Stimulated activated CD8-positive, alpha-beta memory T cell treated with anti-CD3 and anti-CD28 coated beads, Interleukin-4, amount 100 ng/mL, for 4 hours (primary cell): ENCODE measurements around the gene GRK3.
"Not testable (repeated sequence)": the region's sequence is repeated elsewhere in the genome, so short reads cannot be mapped to it uniquely, and the experiment has no call there.

ENCODE experiments used
- DNase-seq, 2 donors: peaks; one replicate each; pipeline ENCODE4 v3.0.0-alpha.2; 2020; ENCODE audit warnings: low read depth in 2 of 2, low spot score in 1 of 2

GRK3 gene

DNA sequence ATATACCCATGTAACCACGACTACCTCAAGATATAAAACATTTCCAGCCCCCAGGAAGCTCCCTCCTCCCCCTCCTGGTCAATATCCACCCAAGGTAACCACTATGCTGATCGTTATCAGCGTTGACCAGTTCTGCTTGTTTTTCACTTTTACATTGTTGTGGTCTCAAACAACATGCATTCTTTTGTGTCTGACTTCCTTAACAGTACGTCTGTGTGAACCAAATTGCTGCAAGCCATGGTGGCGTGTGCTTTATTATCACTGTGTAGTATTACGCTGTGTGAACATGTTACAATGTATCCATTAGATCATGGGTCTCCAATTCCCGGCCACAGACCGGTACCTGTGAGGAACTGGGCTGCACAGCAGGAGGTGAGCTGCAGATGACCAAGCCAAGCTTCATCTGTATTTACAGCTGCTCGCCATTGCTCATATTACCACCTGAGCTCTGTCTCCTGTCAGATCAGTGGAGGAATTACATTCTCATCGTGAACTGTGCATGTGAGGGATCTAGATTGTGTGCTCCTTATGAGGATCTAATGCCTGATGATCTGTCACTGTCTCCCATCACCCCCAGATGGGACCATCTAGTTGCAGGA is 15.5 kb upstream of the GRK3 start:
- no peak for DNase-seq

DNA sequence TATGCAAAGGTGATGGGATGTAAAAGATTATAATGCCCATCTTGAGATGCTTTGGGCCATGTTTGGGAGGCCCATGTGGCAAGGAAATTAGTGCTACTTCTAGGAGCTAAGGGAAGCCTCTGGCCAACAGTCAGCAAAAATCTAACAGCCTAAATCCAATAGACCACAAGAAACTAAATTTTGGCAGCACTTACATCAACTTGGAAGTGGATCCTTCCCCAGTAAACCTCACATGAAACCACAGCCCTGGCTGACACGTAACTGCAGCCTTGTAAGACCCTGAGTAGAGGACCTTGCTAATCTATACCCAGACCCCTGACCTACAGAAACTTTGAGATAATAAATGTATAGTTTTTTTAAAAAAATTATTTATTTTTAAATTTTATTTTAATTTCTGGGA is 13.1 kb upstream of the GRK3 start:
- no peak for DNase-seq

DNA sequence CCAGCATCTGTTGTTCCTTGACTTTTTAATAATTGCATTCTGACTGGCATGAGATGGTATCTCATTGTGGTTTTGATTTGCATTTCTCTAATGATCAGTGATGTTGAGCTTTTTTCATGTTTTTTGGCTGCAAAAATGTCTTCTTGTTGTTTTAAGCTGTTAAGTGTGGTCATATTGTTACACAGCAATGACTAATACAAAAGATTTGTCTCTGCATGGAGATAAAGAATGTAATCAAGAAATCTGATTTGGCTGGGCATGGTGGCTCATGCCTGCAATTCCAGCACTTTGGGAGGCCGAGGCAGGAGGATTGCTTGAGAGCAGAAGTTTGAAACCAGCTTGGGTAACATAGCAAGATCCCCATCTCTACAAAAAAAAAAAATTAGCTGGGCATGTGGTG is 12.1 kb upstream of the GRK3 start:
- DNase-seq = not testable (repeated sequence)

DNA sequence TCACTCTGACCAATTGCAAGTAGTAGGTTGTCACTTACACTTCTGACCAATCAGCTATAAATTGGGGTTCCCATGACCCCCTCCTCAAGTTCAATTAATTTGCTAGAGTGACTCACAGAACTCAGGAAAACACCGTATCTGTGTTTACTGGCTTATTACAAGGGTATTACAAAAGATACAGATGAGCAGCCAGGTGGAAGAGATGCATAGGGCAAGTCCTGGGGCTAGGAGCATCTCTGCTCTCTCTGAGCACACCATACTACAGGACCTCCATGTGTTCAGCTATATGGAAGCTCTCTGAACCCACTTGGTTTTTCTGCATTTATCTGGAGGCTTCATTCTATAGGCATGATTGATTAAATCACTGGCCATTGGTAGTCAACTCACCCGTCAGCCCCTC is 11.3 kb upstream of the GRK3 start:
- no peak for DNase-seq

DNA sequence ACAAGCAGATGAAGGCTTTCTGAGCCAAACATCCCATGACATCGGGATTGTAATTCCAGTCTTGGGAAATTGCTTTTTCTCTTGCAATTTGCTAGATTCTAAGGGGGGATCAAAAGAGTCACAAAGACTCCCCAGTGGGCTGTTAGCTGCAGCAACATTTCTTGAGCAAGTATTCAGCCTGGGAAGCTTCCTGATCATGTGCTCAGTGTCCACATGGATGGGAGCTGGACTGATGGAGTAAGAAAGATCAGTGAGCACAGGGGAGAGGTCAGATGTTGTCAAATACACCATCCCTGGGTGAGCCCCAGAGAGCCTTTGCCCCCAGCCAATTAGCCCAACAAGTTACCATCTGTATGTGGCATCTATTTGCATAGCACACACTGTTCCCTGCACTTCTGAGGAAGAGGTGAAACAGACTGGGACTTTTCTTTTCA is 10.2 kb upstream of the GRK3 start:
- no peak for DNase-seq

DNA sequence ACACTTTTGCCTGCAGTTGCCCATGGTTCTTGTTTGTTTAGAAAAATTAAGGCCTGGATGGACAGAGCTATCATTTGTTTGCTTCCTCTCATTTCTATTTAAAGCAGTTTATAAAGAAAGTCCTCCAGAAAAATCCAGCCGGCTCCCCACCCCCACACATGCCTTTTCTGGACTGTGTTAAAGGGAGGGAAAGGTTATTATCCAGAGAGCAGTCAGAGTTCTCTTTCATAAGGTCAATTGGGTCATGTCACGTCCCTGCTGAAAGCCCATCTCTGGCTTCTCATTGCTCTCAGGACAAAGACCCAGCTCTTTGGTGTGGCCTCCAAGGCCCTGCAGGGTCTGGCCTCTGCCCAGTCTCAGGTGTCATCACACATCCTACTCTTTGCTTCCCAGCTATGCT is 9.8 kb upstream of the GRK3 start:
- no peak for DNase-seq

DNA sequence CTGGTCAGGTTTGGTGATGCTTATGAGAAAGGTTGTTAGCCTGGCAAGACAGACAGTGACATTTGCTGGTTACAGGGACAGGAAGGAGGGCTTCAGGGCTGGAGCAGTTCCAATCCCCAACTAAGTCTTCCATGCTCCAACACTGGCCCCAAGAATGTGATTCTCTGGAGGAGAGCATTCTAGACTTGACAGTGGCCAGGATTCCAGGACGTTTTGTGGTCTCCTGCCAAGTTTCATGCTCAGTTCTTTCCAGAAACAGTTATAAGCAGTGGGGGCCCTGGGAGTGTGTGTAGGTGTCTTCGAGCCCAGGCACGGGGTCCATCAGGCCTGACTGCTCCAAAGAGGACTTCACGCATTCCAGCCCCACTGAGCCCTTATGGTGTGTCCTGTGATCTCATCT is 8.9 kb upstream of the GRK3 start:
- no peak for DNase-seq

DNA sequence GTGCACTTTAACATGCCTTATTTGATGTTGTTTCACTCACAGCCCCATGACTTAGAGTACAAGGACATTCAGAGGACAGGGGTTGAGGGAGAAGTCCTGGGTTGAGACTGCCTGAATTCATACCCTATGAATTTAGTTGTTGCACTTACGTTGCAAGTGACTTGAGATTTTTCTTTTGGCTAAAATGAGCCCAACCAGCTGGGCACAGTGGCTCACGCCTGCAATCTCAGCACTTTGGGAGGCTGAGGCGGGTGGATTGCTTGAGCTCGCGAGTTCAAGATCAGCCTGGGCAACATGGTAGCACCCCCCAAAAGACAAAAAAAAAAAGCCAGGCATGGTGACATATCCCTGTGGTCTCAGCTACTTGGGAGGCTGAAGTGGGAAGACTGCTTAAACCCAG is 7.3 kb upstream of the GRK3 start:
- DNase-seq = no peak

DNA sequence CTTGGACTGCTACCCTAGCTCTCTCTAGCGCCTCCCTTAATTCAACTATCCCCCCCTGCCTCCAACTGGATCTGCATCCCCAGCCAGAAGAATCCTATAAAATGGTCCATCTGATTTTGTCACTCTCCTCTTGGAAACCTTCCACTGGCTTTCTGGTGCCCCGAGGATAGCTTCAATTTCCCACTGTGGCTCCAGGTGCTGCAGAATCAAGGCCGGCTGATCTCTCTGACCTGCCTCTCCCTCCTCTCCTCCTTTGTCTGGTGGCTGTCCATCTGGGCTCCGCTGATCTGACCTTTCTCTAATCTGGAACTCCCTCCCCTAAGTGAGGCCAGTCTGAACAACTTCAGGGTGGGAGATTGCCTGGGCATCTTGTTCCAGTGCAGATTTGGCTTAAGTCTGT is 6.1 kb upstream of the GRK3 start:
- no peak for DNase-seq

DNA sequence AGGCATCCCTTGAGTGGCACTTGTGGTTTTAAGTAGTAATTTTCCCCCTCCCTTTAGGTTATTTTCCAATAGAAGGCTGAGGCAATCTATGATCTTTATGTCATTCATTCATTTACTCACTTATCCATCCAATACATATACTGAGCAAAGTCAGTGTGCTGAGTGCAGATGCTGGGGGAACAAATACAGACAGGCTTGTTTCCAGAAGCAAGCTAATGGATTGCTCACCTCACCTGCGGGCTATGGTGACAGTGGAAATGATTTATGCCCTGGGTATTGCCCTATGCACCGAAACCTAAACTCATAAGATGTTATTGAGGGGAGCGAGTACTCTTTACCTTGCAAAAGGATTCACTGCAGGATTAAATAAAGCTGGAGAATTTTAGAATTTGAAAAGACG is 4.6 kb upstream of the GRK3 start:
- DNase-seq = not testable (repeated sequence)

DNA sequence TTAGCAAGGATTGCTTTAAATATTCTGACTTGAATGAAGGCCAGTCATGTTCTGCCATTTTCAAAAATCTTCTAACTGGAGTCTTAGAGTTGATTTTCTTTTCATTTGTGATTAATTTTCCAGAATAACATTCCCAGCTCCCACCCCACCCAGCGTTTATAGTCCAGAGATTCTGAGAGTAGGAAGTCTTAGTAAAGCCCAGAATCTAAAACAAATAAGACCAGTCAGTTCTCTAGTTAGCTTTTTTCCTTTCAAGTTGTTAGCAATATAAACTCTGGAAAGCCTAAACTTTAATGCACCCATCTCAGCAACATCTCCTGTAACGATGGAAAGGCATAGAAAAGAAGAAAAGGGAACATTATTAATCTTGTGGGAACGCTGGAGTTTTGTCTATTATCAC is 3.3 kb upstream of the GRK3 start:
- DNase-seq = not testable (repeated sequence)

DNA sequence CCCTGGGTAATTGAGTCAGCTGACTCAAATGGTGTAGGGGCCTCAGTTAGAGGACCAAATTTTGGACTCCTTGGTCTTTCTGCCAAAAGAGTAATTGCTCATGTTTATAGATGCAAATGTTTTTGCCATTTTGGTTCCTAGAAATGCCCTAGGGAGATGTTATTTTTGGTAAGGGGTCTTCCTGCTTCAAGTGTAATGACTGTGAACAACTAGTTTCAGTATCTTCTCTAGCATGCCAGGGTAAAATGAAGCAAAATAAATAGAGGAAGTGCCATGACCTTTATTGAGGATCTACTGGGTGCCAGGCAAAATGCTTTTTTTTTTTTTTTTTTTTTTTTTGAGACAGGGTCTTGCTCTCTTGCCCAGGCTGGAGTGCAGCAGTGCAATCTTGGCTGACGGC is 2.5 kb upstream of the GRK3 start:
- DNase-seq = not testable (repeated sequence)

DNA sequence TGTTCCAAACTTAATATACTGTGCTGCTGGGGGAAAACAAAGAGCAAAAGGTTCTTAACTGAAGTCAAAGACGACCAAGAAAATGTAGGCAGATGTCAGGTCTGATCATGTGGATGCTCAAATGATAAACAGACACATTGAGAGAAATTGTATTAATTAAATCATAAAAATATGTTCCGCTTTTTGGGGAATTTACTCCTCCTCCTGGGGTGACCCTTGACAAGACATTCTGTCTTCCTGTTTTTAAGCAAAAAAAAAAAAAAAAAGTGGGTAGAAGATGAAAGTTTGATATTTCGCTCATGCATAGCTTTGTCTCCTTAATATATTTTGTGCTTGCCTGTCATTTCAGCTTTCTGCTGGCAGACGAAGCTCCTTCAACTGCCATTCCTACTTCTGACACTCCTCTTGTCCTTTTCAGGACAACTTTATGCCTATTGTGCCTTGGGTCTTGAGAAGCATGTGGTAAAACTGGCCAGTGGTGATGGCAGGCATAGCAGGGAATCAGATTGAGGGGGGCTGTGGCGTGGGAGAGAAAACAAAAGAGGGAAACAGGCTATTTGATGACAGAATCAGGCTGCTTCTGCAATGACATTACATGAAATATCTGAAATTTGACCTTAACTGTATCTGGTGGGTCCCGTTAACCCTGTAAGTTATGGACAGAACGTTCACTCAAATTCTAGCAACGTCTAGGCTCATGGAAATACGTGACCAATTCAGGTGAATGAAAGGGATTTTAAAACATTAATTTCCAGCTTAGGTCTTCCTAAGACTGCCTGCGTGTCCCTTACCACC is 1.3 kb upstream of the GRK3 start:
- not testable (repeated sequence) for DNase-seq

DNA sequence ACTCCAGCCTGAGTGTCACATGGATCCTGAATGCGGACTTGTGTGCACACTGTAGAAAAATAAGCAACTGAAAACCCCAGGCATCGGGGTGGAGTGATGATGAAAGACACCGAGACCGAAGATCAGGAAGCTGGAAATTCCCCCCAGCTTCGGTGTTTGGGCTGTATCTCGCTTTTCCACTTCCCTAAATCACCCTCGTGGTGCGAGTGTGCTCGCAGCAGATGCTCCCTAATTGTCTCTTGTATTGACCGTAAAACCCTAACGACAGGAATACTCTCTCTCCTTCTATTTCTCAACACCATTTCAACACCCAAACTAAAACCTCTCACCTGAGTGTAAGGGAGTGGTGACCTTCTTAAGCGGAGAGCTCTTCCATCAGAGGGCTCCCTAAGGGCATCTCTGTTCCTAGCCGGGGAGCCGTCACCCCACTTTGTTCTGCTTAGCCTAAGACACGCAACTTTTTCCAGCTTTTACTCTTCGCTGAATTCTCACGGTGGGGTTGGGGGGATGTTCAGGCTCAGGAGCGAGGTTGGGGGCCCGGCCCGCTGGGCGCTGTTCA is 635 bp upstream of the GRK3 start:
- DNase-seq = no peak

DNA sequence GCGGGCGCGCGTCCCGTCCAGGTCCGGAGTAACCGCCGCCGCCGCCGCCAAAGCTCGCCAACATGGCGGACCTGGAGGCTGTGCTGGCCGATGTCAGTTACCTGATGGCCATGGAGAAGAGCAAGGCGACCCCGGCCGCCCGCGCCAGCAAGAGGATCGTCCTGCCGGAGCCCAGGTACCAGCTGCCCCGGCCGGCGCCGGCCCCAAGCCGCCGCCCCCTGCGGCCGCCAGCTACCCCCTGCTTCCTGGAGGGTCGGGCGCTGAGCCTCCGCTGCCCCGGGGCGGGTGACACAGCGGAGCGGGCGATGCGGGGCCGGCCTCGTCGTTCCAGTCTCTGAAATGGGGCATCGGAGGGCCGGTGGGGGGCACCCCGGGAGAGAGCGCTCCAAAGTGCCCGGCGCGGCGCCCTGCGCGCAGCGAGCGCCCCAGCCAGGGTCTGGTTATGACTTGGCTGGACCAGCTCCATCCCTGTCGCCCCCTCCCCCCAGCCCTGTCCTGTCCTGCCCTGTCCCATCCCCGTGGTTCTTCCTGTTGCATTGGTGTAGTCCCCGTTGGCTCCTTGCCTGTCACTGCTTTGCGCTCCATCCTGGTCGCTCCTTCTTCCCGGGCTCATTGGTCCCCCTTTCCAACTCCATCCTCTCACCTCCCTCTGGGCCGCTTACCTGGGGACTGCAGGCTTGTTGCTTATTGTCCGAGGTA is 653 bp downstream of the GRK3 start:
- no peak for DNase-seq

DNA sequence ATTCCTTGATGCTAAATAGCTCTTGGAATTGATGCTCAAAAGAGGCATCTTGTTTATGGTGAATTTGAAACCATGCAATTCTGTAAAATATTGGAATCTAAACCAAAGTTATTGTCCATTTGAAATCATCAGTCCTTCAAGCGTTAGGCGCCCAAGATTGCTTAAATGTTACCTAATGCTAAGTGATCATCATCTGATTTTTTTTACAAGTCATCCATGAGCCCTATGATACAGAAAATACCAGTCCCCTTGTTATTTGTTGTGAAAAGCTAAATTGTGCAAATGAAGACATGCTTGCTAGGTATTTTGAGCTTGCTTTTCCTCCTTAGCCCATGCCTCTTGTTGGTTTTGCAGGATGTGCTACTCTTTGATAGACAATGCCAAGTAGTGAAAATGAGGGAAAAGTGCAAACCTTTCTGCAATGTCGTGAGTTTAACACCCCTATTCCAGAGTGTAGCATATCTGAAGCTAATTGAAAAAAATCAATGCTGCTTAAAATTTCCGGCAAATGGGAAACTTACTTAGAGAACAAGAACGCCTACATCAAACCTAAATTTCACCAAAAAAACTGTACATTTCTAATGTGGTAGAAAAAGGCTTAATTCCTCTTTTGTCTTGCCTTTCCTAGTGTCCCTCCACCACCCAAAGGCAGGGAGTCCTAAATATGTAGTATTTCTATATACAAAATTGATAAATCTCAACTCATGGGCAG is 1.9 kb downstream of the GRK3 start:
- no peak for DNase-seq

DNA sequence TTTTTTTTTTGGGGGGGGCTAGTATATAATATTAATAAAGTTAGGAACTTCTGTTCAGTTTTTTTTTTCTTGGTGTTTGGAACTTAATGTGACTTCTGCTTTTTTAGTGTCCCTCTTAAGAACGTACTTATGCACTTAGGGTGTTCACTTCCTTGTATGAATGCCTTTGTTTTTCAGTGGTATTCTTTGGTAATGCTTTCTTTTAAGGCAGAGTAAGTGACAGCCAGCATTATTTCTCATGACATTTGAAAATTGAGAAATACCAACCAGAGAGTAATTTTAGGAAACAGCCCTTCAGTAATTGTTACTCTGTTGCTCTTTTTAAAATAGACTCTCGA is 2.4 kb downstream of the GRK3 start:
- DNase-seq = no peak

DNA sequence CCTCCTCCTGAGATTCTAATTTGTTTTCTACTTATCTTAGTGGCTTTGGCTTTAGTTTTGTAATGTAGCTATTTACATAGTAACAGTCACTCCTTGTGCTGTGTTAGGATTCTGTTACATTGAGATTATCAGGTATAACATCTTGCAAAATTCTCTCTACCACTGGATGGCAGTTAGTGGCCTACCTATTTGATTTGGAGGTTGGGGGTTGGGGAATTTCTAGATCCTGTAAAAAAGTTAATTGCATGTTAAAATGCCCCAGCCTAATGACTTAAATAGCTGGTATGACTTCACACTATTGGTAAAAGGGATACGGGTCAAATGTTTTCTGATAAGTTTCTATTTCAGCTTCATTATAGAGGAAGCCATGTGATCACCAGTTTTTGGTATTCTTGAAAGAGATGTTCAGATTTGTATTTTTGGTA is 2.8 kb downstream of the GRK3 start:
- no peak for DNase-seq

DNA sequence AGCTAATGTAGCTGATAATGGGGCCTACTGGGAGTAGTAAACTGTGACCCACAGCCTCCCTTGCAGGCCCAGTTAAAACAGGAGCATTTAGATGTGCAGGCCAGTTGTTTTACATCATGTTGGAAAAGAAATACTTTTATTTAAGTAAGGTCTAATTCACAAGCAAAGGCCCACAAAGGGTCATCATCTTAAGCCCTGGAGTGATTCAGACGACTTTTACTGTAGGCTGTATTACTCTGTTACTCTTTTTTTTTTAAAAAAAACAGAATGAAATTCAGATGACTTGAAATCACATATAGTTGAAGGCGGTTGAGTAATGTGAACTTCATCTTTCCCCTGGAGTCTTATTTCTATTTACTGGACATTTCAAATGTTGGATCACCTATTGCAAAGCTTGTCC is 3.6 kb downstream of the GRK3 start:
- DNase-seq = not testable (repeated sequence)

DNA sequence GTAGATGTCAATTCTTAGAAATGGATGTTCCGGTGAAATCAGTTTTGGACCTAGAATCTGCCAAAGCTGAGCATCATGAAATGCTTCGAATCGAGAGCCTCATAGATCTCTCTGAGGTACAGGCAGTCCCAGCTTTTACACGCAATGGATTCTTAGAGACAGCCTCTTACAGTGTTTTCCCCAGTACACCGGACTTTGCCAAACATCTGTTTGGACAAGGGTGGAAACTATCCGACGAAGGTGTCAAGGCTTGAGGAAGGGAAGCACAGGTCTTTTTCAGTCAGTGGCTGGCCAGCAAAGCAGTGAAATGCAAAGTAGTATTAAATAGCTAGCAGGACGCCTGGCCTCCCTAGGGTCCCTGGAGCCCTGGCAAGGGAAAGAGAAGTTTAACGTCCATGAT is 4.9 kb downstream of the GRK3 start:
- DNase-seq = no peak

DNA sequence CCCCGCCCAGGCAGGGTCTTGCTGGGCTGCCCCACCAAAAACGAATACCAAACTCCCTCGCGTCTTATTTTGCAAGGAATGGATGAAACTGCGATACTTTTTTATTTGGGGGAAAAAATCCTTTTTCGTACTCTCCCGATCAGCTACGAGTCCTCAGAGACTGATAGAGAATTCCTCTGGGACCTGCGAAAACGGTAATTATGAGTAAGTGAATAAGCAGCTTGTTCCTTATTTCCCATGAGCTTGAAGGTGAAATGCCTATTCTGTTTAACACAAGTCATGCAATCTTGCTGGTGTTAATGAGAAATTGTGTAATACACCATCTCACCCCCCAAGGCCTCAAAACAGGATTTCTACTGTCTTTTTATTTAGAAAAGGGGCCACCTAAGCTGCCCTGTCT is 5.5 kb downstream of the GRK3 start:
- DNase-seq = no peak

DNA sequence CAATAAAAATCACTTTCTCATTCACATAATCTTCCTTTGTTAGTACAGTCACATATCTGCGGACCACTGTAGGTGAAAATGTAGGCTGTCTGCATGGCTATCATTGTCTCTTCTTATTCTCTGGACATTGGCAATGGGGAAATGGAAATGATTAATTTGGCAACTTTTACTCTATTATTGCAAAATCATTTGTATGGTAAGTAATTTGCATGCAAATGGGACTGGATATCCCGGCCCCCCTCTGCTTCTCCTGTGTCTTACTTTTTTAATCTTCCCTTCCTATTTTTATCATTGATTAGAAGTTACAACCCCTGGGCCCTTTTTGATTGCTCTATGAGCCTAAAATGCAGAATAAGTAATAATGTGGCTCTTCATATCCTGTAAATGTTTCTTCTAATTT is 6.0 kb downstream of the GRK3 start:
- no peak for DNase-seq
